Endothelial cell (in vitro differentiated cells): ENCODE results near the gene PNKP. TPM values are rescaled to one million over a fixed set of nuclear protein-coding genes. Genes with fewer than 3 reads are reported as not detected.

Experiments used
- DNase-seq: peaks from one replicate; pipeline ENCODE4 v3.0.0; 2021; ENCODE audit warnings: low spot score
- H3K27ac Mint-ChIP-seq: one replicate; pipeline ENCODE4 v1.8.0; 2021; ENCODE audit warnings: mixed read lengths, inconsistent platforms; ENCODE audit not compliant: unreplicated experiment
- H3K27me3 Mint-ChIP-seq: one replicate; pipeline ENCODE4 v1.8.0; 2021; ENCODE audit warnings: mild to moderate bottlenecking, moderate library complexity, mixed read lengths, inconsistent platforms; ENCODE audit not compliant: unreplicated experiment
- H3K36me3 Mint-ChIP-seq: one replicate; pipeline ENCODE4 v1.8.0; 2021; ENCODE audit warnings: mild to moderate bottlenecking, low read depth, mixed read lengths, inconsistent platforms; ENCODE audit not compliant: unreplicated experiment
- H3K4me1 Mint-ChIP-seq: one replicate; pipeline ENCODE4 v1.8.0; 2021; ENCODE audit warnings: mild to moderate bottlenecking, mixed read lengths, inconsistent platforms; ENCODE audit not compliant: unreplicated experiment
- H3K4me3 Mint-ChIP-seq: one replicate; pipeline ENCODE4 v1.8.0; 2021; ENCODE audit warnings: mild to moderate bottlenecking, mixed read lengths, inconsistent platforms; ENCODE audit not compliant: unreplicated experiment
- H3K9me3 Mint-ChIP-seq: one replicate; pipeline ENCODE4 v1.8.0; 2021; ENCODE audit warnings: mixed read lengths, inconsistent platforms; ENCODE audit not compliant: unreplicated experiment
- CTCF ChIP-seq: fragments of 200-600 bp; sonication (generic); IDR thresholded peaks from one replicate; pipeline ENCODE4 v1.5.0; 2021; ENCODE audit warnings: antibody characterized with exemption; ENCODE audit not compliant: unreplicated experiment
- total RNA-seq: library from RNA; stranded (reverse); fragmentation: NEBNext Ultra II Directional; extraction: Animal tissue kit (Norgen Biotek cat#: 25700); gene quantifications from one replicate; pipeline ENCODE4 v1.2.1, GENCODE V29; 2021; ENCODE audit not compliant: unreplicated experiment

The PNKP gene
- total RNA-seq, 1 donor from 2014 or later: 96.0 TPM

DNA sequence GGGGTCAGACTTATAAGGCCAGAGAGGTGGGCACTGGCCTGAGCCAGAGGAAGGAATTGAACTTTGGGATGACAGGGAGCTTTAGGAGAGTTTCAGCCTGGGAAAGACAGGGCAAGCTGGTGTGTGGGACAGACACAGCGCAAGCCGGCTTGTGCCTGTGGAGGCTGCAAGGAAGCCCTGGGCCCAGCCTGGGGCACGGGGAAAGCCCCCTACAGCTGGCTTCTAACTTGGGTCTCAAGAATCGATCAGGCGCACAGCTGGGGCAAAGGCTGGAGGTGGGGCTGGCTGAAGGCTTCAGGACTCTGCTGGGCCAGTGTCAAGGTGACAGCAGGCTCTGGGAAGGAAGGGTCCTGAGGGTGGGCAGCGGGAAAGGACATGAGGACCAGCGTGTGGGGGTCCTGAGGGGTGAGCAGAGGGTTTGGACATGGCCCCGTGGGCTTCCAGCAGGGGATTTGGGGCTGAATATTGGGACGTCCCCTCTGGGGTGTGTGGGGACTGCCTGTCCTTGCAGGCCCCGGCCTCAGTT is 13.5 kb downstream of the PNKP start:
- peak overlapping the region; percentile 18 for H3K27ac Mint-ChIP-seq
- H3K36me3 Mint-ChIP-seq: peaks cover 40% of the 10 kb centered on the region
- H3K27me3 Mint-ChIP-seq: peaks cover 38% of the 10 kb centered on the region
- no peaks in the 10 kb centered on the region for H3K9me3 Mint-ChIP-seq
- H3K4me3 Mint-ChIP-seq: peak overlapping the region; percentile 85
- no peak for TF ChIP-seq CTCF
- DNase-seq: no peak
- peaks cover 25% of the 10 kb centered on the region for H3K4me1 Mint-ChIP-seq

DNA sequence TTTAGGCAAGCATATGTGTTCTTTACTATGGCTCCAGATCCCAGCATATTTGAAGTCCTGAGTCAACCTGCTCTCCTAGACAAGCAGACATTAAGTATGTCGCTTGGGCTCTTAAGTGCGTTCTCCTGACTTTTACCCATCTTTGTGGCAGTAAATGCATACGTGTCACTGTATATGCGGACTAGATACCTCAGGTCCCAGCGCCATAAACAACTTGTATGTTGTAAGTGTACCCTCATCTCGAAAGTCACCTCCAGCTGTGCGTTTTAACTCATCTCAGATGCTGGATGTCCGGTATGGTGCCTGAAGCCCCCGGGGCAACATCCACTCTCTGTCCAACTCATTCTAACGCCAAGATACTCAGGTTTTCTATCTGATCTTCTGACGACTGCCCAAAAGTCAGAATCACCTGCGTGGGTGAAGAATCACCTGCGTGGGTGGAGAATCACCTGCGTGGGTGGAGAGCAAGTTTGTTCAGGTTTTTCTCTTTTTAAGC is 14.7 kb downstream of the PNKP start:
- Mint-ChIP-seq H3K9me3 (no peaks in the 10 kb centered on the region), H3K27ac (peak overlapping the region; percentile 88), H3K36me3 (peaks cover 37% of the 10 kb centered on the region), H3K4me1 (peaks cover 25% of the 10 kb centered on the region), H3K27me3 (peaks cover 35% of the 10 kb centered on the region), H3K4me3 (peak overlapping the region; percentile 93)
- no peak for DNase-seq
- TF ChIP-seq CTCF: no peak

GRCh38 chr19:49851456-49852259 is 15.7 kb downstream of the PNKP start:
- Mint-ChIP-seq H3K4me1 (peaks cover 25% of the 10 kb centered on the region), H3K27me3 (peaks cover 35% of the 10 kb centered on the region), H3K36me3 (peaks cover 31% of the 10 kb centered on the region), H3K9me3 (no peaks in the 10 kb centered on the region), H3K4me3 (peak overlapping the region; percentile 93), H3K27ac (peak overlapping the region; percentile 88)
- DNase-seq: peak; percentile 53
- no peak for TF ChIP-seq CTCF

- peaks cover 30% of the 10 kb centered on the region for H3K27me3 Mint-ChIP-seq
- TF ChIP-seq CTCF: no peak
- peak within 1 kb of the TSS; percentile 95 for H3K27ac Mint-ChIP-seq
- peak; percentile 92 for DNase-seq
- H3K9me3 Mint-ChIP-seq: no peaks in the 10 kb centered on the region
- peak within 1 kb of the TSS; percentile 96 for H3K4me3 Mint-ChIP-seq
- peaks cover 30% of the 10 kb centered on the region for H3K36me3 Mint-ChIP-seq
- peaks cover 25% of the 10 kb centered on the region for H3K4me1 Mint-ChIP-seq
These were observed 16.7 kb downstream of the PNKP start, which contains the start of gene PTOV1 for GRCh38 chr19:49850487-49851342. Gene PTOV1 (plus strand): TSS chr19:49851159.
